AG04449 (cell line): ENCODE measurements around the gene RPN1.

Experiments used
- CTCF ChIA-PET: fragments of 350-600 bp; formaldehyde crosslinking; extraction: SDS; loops from one replicate; lab custom pipeline; 2021; ENCODE audit warnings: antibody characterized with exemption; lab: Yijun Ruan, JAX
- POLR2A ChIA-PET: fragments of 400-600, 350-600 bp; formaldehyde crosslinking; extraction: SDS; loops from one replicate; lab custom pipeline; 2020; ENCODE audit warnings: antibody characterized with exemption, inconsistent platforms; lab: Yijun Ruan, JAX
- DNase-seq: peaks from one replicate; pipeline ENCODE4 v3.0.0-alpha.2; 2010; ENCODE audit warnings: low read depth, low spot score
- H3K4me3 ChIP-seq: 2 replicates; pipeline ENCODE4 v1.5.1; 2011; ENCODE audit warnings: low read depth, mild to moderate bottlenecking, control low read depth, low read length
- CTCF ChIP-seq: IDR thresholded peaks from one replicate; pipeline ENCODE4 v1.5.1; 2011; ENCODE audit warnings: mild to moderate bottlenecking, moderate library complexity, low read length, control low read depth, inconsistent platforms; ENCODE audit not compliant: insufficient read depth; ENCODE audit errors: missing control alignments

The RPN1 gene

DNA sequence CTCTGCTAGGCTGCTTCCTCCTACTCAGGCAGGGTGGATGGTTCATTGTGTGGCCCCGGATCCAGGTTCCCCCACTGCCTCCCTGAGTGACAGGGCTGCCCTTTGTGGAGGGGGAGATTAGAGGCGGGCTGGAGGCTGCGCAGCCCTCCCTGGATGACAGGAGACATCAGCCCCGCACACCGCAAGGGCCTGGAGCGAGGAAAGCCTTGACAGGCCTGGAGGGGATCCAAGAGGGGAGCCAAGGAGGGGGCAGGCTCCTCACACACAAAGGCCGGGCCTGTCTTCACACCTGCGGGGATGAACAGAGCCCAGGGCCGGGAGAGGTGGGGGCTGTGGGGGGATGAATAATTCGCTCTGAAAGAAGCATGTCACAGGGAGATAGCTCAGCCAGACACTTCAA, 72.9 kb downstream of the RPN1 start:
- ChIA-PET CTCF (interaction anchor here (0.7 to 2.1 kb wide), 2 partner anchors 31 to 80 kb away, joined by 3 to 7 read pairs; no protein-coding TSS in a partner anchor), POLR2A (no interaction called here)
- no peak overlapping the region for H3K4me3 ChIP-seq
- TF ChIP-seq CTCF: no peak
- no peak for DNase-seq

DNA sequence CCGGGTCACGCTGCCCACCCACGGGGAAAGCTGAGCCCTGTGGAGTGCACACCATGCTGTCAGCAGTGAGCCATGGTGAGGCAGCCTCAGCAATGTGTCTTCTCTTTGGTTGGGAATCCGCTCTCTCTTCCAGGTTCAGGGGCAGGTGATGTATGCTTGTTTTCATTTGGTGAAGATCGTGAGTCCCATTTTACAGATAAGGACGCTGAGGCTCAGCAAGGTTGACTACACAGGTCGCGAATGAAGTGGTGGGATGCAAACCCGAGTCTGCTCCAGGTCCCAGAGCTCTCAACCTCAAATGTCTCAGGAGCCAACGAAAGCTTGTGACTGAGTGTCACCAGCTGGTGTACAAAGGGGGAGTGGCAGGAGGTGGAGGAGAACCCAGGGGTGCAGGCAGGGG, 74.3 kb downstream of the RPN1 start:
- no peak for DNase-seq
- H3K4me3 ChIP-seq: no peak overlapping the region
- POLR2A ChIA-PET: no interaction called here
- CTCF ChIA-PET: interaction anchor here (1.0 kb wide), 1 partner anchor 15 kb away, joined by 3 read pairs; no protein-coding TSS in a partner anchor
- no peak for TF ChIP-seq CTCF

- H3K4me3 ChIP-seq: no peak overlapping the region
- no peak for TF ChIP-seq CTCF
- no peak for DNase-seq
- ChIA-PET CTCF (no interaction called here), POLR2A (no interaction called here)
These were observed 74.8 kb downstream of the RPN1 start for GRCh38 chr3:128575777-128576176.

DNA sequence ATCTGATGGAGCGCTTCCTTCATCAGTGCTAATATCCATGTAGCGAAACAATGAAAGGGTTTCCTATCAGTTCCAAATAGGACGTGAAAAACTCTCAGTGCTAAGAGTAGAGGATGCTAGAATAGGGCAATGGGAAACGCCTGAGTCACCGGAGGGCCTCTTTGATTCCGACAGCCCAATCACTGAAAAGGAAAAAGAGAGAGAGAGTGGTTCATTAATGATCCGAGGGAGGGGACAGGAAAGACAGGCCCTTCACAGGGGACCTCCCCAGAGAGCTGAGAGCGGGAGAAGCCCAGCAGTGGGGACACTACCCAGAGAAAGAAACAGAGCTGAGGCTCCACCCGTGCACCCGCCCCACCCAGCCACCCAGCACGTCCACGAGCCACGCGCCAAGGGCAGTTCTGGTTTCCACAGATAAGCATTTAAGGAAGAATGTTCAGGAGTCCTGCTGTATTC, 76.9 kb downstream of the RPN1 start:
- DNase-seq: no peak
- no peak for TF ChIP-seq CTCF
- H3K4me3 ChIP-seq: no peak overlapping the region
- ChIA-PET POLR2A (no interaction called here), CTCF (interaction anchor here (1.1 to 2.4 kb wide), 5 partner anchors 8 to 294 kb away, joined by 3 to 13 read pairs (median 4); no protein-coding TSS in a partner anchor)

GRCh38 chr3:128573160-128573559, 77.5 kb downstream of the RPN1 start:
- CTCF ChIA-PET: interaction anchor here (0.6 to 2.4 kb wide), 6 partner anchors 8 to 315 kb away, joined by 3 to 13 read pairs (median 4); no protein-coding TSS in a partner anchor

GRCh38 chr3:128572644-128573105, 77.9 kb downstream of the RPN1 start:
- H3K4me3 ChIP-seq: no peak overlapping the region
- TF ChIP-seq CTCF: peak; percentile 17
- DNase-seq: no peak
- ChIA-PET CTCF (interaction anchor here (0.6 to 2.4 kb wide), 6 partner anchors 9 to 314 kb away, joined by 3 to 13 read pairs (median 4); no protein-coding TSS in a partner anchor), POLR2A (interaction anchor here (1.6 kb wide), 1 partner anchor 26 kb away, joined by 3 read pairs; no protein-coding TSS in a partner anchor)

More at GRCh38 chr3:128573160-128573559, 77.5 kb downstream of the RPN1 start:
- no peak for TF ChIP-seq CTCF
- POLR2A ChIA-PET: interaction anchor here (1.6 kb wide), 1 partner anchor 26 kb away, joined by 3 read pairs; no protein-coding TSS in a partner anchor
- no peak overlapping the region for H3K4me3 ChIP-seq
- DNase-seq: no peak
